WTC11 (cell line): ENCODE results near the gene PITPNC1. TPM values are rescaled to one million over a fixed set of nuclear protein-coding genes. Genes with fewer than 3 reads are reported as not detected.

Experiments used
- ATAC-seq: fragments of 200-7000 bp; cut with Tn5 transposase; 2 replicates; pipeline ENCODE4 v1.10.0; 2021; ENCODE audit warnings: mild to moderate bottlenecking, moderate library complexity
- CTCF ChIA-PET: fragments of 300-600 bp; sonication (Branson Sonifier 250); formaldehyde crosslinking; loops from one replicate; lab custom pipeline; 2021; ENCODE audit warnings: antibody characterized with exemption; lab: Charles Lee
- POLR2A ChIA-PET: fragments of 350-600 bp; sonication (Branson Sonifier 250); formaldehyde crosslinking; loops from one replicate; lab custom pipeline; 2021; ENCODE audit warnings: antibody characterized with exemption; lab: Charles Lee
- DNase-seq: peaks from one replicate; pipeline ENCODE4 v3.0.0; 2021; ENCODE audit warnings: low spot score
- H3K27ac Mint-ChIP-seq: 2 replicates; pipeline ENCODE4 v1.8.0; 2021; ENCODE audit warnings: mixed read lengths
- H3K27me3 Mint-ChIP-seq: 2 replicates; pipeline ENCODE4 v1.8.0; 2021; ENCODE audit warnings: low read depth, mild to moderate bottlenecking, moderate library complexity, mixed read lengths
- H3K36me3 Mint-ChIP-seq: 2 replicates; pipeline ENCODE4 v1.8.0; 2021; ENCODE audit warnings: mixed read lengths
- H3K4me1 Mint-ChIP-seq: 2 replicates; pipeline ENCODE4 v1.8.0; 2022; ENCODE audit warnings: mixed read lengths
- H3K4me3 Mint-ChIP-seq: 2 replicates; pipeline ENCODE4 v1.8.0; 2021; ENCODE audit warnings: mild to moderate bottlenecking, moderate library complexity, mixed read lengths
- H3K9me3 Mint-ChIP-seq: 2 replicates; pipeline ENCODE4 v1.8.0; 2021; ENCODE audit warnings: mixed read lengths
- FOXK1 ChIP-seq: sonication (generic); formaldehyde crosslinking; IDR thresholded peaks from 2 replicates; pipeline ENCODE4 v1.8.0; 2022; ENCODE audit warnings: mild to moderate bottlenecking, moderate library complexity, missing genetic modification reagents
- FOXP1 ChIP-seq: sonication (generic); formaldehyde crosslinking; IDR thresholded peaks from 2 replicates; pipeline ENCODE4 v1.8.0; 2022; ENCODE audit warnings: missing genetic modification reagents, mild to moderate bottlenecking, moderate library complexity, borderline replicate concordance
- GRHL2 ChIP-seq: fragments of 250-450 bp; sonication (Bioruptor Pico); IDR thresholded peaks from 2 replicates; pipeline ENCODE4 v1.8.0; 2022; ENCODE audit warnings: mild to moderate bottlenecking, moderate library complexity; ENCODE audit not compliant: insufficient replicate concordance, severe bottlenecking
- HMGA2 ChIP-seq: fragments of 250-450 bp; sonication (Bioruptor Pico); IDR thresholded peaks from 2 replicates; pipeline ENCODE4 v1.4.0; 2021; ENCODE audit warnings: mild to moderate bottlenecking, moderate library complexity
- MYBL2 ChIP-seq: sonication (generic); formaldehyde crosslinking; IDR thresholded peaks from 2 replicates; pipeline ENCODE4 v1.8.1; 2023; ENCODE audit warnings: mild to moderate bottlenecking, moderate library complexity, missing genetic modification reagents
- NFATC4 ChIP-seq: fragments of 250-450 bp; sonication (Bioruptor Pico); IDR thresholded peaks from 2 replicates; pipeline ENCODE4 v1.9.0; 2021; ENCODE audit warnings: mild to moderate bottlenecking
- NFE2L1 ChIP-seq: sonication (generic); formaldehyde crosslinking; IDR thresholded peaks from 2 replicates; pipeline ENCODE4 v1.8.1; 2023; ENCODE audit warnings: missing genetic modification reagents
- NR1H2 ChIP-seq: sonication (generic); formaldehyde crosslinking; IDR thresholded peaks from 2 replicates; pipeline ENCODE4 v1.9.0; 2021; ENCODE audit warnings: mild to moderate bottlenecking, moderate library complexity, missing genetic modification reagents
- OVOL2 ChIP-seq: fragments of 250-450 bp; sonication (Bioruptor Pico); IDR thresholded peaks from 2 replicates; pipeline ENCODE4 v1.9.0; 2021; ENCODE audit warnings: mild to moderate bottlenecking, borderline replicate concordance
- PRRX2 ChIP-seq: fragments of 250-450 bp; sonication (Bioruptor Pico); IDR thresholded peaks from 2 replicates; pipeline ENCODE4 v1.8.0; 2021; ENCODE audit warnings: mild to moderate bottlenecking
- SMAD3 ChIP-seq: sonication (generic); formaldehyde crosslinking; IDR thresholded peaks from 2 replicates; pipeline ENCODE4 v1.8.0; 2022; ENCODE audit warnings: missing genetic modification reagents, mild to moderate bottlenecking, borderline replicate concordance
- SOX15 ChIP-seq: fragments of 250-450 bp; sonication (Bioruptor Pico); IDR thresholded peaks from 2 replicates; pipeline ENCODE4 v1.9.0; 2021; ENCODE audit warnings: mild to moderate bottlenecking
- TEAD1 ChIP-seq: sonication (generic); formaldehyde crosslinking; IDR thresholded peaks from 2 replicates; pipeline ENCODE4 v1.8.0; 2022; ENCODE audit warnings: mild to moderate bottlenecking, missing genetic modification reagents
- TP53 ChIP-seq: sonication (generic); formaldehyde crosslinking; IDR thresholded peaks from 2 replicates; pipeline ENCODE4 v1.8.1; 2023; ENCODE audit warnings: mild to moderate bottlenecking, missing genetic modification reagents
- ZNF317 ChIP-seq: sonication (generic); formaldehyde crosslinking; IDR thresholded peaks from 2 replicates; pipeline ENCODE4 v1.8.1; 2023; ENCODE audit warnings: low read depth, mild to moderate bottlenecking, moderate library complexity, missing genetic modification reagents, borderline replicate concordance
- ZNF671 ChIP-seq: fragments of 250-450 bp; sonication (Bioruptor Pico); IDR thresholded peaks from 2 replicates; pipeline ENCODE4 v1.8.0; 2021; ENCODE audit warnings: mild to moderate bottlenecking
- total RNA-seq: library from RNA; stranded (reverse); gene quantifications from 3 replicates; pipeline ENCODE4 v1.2.3, GENCODE V29; 2021
- TF ChIP-seq, protein P1 (sequence below): sonication (generic); formaldehyde crosslinking; conservative IDR thresholded peaks from 2 replicates; pipeline ENCODE4 v1.8.1; 2023; ENCODE audit warnings: mild to moderate bottlenecking, low read depth, missing genetic modification reagents, moderate library complexity
- TF ChIP-seq, protein P2 (sequence below): sonication (generic); formaldehyde crosslinking; IDR thresholded peaks from 2 replicates; pipeline ENCODE4 v1.8.1; 2022; ENCODE audit warnings: mild to moderate bottlenecking, missing genetic modification reagents, moderate library complexity, borderline replicate concordance
- TF ChIP-seq, protein P3 (sequence below): sonication (generic); formaldehyde crosslinking; IDR thresholded peaks from 2 replicates; pipeline ENCODE4 v1.8.1; 2023; ENCODE audit warnings: mild to moderate bottlenecking, missing genetic modification reagents
- TF ChIP-seq, protein P4 (sequence below): fragments of 250-450 bp; sonication (Bioruptor Pico); IDR thresholded peaks from 2 replicates; pipeline ENCODE4 v1.9.0; 2021; ENCODE audit warnings: mild to moderate bottlenecking
- TF ChIP-seq, protein P5 (sequence below): sonication (generic); formaldehyde crosslinking; IDR thresholded peaks from 2 replicates; pipeline ENCODE4 v1.8.1; 2023; ENCODE audit warnings: mild to moderate bottlenecking, missing genetic modification reagents, moderate library complexity
- TF ChIP-seq, protein P6 (sequence below): sonication (generic); formaldehyde crosslinking; IDR thresholded peaks from 2 replicates; pipeline ENCODE4 v1.8.0; 2022; ENCODE audit warnings: missing genetic modification reagents
- TF ChIP-seq, protein P7 (sequence below): sonication (generic); formaldehyde crosslinking; IDR thresholded peaks from 2 replicates; pipeline ENCODE4 v1.8.0; 2022; ENCODE audit warnings: mild to moderate bottlenecking, missing genetic modification reagents
- TF ChIP-seq, protein P8 (sequence below): fragments of 250-450 bp; sonication (Bioruptor Pico); IDR thresholded peaks from 2 replicates; pipeline ENCODE4 v1.9.0; 2021; ENCODE audit warnings: mild to moderate bottlenecking

Gene PITPNC1
- total RNA-seq, 1 experiment from 2014 or later, result 39.8 TPM

DNA sequence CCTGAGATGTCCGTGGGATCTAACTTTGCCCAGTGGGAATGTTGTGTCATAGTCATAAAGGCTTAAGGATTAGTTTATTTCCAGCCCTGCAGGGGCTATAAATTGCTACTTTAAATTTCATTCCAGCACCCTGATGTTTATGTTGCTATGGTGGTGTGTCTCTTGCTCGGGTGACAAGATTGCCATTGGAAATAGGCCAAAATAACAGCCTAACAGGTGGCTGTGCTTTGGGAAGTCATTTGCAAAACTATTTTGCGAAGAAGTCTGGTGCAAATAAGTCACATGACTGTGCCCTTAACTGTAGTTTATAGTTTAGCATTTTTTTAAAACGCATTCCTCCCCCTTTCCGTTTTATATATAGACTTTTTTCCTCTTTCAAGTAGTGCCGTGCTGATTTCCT is 23.1 kb downstream of the PITPNC1 start (continued):
- TF ChIP-seq, protein P1, sequence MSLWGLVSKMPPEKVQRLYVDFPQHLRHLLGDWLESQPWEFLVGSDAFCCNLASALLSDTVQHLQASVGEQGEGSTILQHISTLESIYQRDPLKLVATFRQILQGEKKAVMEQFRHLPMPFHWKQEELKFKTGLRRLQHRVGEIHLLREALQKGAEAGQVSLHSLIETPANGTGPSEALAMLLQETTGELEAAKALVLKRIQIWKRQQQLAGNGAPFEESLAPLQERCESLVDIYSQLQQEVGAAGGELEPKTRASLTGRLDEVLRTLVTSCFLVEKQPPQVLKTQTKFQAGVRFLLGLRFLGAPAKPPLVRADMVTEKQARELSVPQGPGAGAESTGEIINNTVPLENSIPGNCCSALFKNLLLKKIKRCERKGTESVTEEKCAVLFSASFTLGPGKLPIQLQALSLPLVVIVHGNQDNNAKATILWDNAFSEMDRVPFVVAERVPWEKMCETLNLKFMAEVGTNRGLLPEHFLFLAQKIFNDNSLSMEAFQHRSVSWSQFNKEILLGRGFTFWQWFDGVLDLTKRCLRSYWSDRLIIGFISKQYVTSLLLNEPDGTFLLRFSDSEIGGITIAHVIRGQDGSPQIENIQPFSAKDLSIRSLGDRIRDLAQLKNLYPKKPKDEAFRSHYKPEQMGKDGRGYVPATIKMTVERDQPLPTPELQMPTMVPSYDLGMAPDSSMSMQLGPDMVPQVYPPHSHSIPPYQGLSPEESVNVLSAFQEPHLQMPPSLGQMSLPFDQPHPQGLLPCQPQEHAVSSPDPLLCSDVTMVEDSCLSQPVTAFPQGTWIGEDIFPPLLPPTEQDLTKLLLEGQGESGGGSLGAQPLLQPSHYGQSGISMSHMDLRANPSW (CRISPR knock-in tag), result no peak
- no peak for TF ChIP-seq SMAD3
- TF ChIP-seq NR1H2 (CRISPR knock-in tag), result no peak
- TF ChIP-seq HMGA2 (CRISPR knock-in tag), result no peak
- TF ChIP-seq ZNF671, result no peak
- no peak for TF ChIP-seq FOXK1 (CRISPR knock-in tag)
- TF ChIP-seq ZNF317, result no peak
- TF ChIP-seq MYBL2 (CRISPR knock-in tag), result no peak
- TF ChIP-seq, protein P2, sequence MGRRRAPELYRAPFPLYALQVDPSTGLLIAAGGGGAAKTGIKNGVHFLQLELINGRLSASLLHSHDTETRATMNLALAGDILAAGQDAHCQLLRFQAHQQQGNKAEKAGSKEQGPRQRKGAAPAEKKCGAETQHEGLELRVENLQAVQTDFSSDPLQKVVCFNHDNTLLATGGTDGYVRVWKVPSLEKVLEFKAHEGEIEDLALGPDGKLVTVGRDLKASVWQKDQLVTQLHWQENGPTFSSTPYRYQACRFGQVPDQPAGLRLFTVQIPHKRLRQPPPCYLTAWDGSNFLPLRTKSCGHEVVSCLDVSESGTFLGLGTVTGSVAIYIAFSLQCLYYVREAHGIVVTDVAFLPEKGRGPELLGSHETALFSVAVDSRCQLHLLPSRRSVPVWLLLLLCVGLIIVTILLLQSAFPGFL (CRISPR knock-in tag), result no peak

DNA sequence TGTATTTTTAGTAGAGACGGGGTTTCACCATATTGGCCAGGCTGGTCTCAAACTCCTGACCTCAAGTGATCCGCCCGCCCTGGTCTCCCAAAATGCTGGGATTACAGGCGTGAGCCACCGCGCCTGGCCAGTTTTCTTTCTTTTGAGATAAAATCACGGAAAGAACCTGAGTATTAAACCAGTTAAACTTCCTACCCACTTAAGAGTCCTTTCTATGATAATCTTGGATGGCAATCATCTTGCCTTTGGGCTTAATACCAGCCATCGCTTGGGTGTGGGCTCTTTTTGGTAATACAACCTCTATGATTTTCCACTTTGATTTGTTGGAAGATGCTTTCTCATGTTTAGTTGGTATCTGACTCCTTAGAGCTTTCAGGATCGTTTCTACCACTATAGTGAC is 24.0 kb downstream of the PITPNC1 start:
- CTCF ChIA-PET, result no interaction called here
- ATAC-seq, result no peak
- DNase-seq, result no peak
- H3K27ac Mint-ChIP-seq, result no peak overlapping the region
- H3K4me3 Mint-ChIP-seq, result no peak overlapping the region
- no peak for TF ChIP-seq FOXP1 (CRISPR knock-in tag)
- TF ChIP-seq, protein P3, sequence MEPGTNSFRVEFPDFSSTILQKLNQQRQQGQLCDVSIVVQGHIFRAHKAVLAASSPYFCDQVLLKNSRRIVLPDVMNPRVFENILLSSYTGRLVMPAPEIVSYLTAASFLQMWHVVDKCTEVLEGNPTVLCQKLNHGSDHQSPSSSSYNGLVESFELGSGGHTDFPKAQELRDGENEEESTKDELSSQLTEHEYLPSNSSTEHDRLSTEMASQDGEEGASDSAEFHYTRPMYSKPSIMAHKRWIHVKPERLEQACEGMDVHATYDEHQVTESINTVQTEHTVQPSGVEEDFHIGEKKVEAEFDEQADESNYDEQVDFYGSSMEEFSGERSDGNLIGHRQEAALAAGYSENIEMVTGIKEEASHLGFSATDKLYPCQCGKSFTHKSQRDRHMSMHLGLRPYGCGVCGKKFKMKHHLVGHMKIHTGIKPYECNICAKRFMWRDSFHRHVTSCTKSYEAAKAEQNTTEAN (CRISPR knock-in tag), result no peak
- TF ChIP-seq, protein P4, sequence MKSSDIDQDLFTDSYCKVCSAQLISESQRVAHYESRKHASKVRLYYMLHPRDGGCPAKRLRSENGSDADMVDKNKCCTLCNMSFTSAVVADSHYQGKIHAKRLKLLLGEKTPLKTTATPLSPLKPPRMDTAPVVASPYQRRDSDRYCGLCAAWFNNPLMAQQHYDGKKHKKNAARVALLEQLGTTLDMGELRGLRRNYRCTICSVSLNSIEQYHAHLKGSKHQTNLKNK, result no peak
- no peak for TF ChIP-seq TP53 (CRISPR knock-in tag)
- TF ChIP-seq PRRX2 (CRISPR knock-in tag), result no peak
- TF ChIP-seq, protein P5, sequence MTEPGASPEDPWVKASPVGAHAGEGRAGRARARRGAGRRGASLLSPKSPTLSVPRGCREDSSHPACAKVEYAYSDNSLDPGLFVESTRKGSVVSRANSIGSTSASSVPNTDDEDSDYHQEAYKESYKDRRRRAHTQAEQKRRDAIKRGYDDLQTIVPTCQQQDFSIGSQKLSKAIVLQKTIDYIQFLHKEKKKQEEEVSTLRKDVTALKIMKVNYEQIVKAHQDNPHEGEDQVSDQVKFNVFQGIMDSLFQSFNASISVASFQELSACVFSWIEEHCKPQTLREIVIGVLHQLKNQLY (CRISPR knock-in tag), result no peak
- no peak for TF ChIP-seq OVOL2 (CRISPR knock-in tag)
- no peak for TF ChIP-seq NFE2L1 (CRISPR knock-in tag)
- no peak for TF ChIP-seq GRHL2 (CRISPR knock-in tag)
- TF ChIP-seq, protein P6, sequence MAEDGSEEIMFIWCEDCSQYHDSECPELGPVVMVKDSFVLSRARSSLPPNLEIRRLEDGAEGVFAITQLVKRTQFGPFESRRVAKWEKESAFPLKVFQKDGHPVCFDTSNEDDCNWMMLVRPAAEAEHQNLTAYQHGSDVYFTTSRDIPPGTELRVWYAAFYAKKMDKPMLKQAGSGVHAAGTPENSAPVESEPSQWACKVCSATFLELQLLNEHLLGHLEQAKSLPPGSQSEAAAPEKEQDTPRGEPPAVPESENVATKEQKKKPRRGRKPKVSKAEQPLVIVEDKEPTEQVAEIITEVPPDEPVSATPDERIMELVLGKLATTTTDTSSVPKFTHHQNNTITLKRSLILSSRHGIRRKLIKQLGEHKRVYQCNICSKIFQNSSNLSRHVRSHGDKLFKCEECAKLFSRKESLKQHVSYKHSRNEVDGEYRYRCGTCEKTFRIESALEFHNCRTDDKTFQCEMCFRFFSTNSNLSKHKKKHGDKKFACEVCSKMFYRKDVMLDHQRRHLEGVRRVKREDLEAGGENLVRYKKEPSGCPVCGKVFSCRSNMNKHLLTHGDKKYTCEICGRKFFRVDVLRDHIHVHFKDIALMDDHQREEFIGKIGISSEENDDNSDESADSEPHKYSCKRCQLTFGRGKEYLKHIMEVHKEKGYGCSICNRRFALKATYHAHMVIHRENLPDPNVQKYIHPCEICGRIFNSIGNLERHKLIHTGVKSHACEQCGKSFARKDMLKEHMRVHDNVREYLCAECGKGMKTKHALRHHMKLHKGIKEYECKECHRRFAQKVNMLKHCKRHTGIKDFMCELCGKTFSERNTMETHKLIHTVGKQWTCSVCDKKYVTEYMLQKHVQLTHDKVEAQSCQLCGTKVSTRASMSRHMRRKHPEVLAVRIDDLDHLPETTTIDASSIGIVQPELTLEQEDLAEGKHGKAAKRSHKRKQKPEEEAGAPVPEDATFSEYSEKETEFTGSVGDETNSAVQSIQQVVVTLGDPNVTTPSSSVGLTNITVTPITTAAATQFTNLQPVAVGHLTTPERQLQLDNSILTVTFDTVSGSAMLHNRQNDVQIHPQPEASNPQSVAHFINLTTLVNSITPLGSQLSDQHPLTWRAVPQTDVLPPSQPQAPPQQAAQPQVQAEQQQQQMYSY (CRISPR knock-in tag), result no peak
- TF ChIP-seq NFATC4, result no peak
- TF ChIP-seq, protein P7, sequence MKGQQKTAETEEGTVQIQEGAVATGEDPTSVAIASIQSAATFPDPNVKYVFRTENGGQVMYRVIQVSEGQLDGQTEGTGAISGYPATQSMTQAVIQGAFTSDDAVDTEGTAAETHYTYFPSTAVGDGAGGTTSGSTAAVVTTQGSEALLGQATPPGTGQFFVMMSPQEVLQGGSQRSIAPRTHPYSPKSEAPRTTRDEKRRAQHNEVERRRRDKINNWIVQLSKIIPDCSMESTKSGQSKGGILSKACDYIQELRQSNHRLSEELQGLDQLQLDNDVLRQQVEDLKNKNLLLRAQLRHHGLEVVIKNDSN, result no peak
- no peak for TF ChIP-seq TEAD1 (CRISPR knock-in tag)
- TF ChIP-seq, protein P8, sequence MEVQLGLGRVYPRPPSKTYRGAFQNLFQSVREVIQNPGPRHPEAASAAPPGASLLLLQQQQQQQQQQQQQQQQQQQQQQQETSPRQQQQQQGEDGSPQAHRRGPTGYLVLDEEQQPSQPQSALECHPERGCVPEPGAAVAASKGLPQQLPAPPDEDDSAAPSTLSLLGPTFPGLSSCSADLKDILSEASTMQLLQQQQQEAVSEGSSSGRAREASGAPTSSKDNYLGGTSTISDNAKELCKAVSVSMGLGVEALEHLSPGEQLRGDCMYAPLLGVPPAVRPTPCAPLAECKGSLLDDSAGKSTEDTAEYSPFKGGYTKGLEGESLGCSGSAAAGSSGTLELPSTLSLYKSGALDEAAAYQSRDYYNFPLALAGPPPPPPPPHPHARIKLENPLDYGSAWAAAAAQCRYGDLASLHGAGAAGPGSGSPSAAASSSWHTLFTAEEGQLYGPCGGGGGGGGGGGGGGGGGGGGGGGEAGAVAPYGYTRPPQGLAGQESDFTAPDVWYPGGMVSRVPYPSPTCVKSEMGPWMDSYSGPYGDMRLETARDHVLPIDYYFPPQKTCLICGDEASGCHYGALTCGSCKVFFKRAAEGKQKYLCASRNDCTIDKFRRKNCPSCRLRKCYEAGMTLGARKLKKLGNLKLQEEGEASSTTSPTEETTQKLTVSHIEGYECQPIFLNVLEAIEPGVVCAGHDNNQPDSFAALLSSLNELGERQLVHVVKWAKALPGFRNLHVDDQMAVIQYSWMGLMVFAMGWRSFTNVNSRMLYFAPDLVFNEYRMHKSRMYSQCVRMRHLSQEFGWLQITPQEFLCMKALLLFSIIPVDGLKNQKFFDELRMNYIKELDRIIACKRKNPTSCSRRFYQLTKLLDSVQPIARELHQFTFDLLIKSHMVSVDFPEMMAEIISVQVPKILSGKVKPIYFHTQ (CRISPR knock-in tag), result no peak
- no peak for TF ChIP-seq SOX15 (CRISPR knock-in tag)
- no peaks in the 10 kb centered on the region for H3K9me3 Mint-ChIP-seq
- peaks cover 41% of the 10 kb centered on the region for H3K4me1 Mint-ChIP-seq
- H3K27me3 Mint-ChIP-seq, result no peaks in the 10 kb centered on the region
- H3K36me3 Mint-ChIP-seq, result peaks cover 9% of the 10 kb centered on the region; the same call in 1 of the 2 replicates
- POLR2A ChIA-PET, result no interaction called here
